Liver (tissue), 3 donors: ENCODE results near the gene PCDH9.

Source experiments
- CTCF ChIP-seq: fragments of 150-350 bp; IDR thresholded peaks from 2 replicates; pipeline ENCODE4 v1.5.1; 2017; ENCODE audit warnings: improper control_type of control experiment, low read depth, low read length; ENCODE audit not compliant: missing input control
- FOXA1 ChIP-seq: IDR thresholded peaks from 2 replicates; pipeline ENCODE4 v1.6.1; 2016; ENCODE audit warnings: antibody characterized with exemption
- GABPA ChIP-seq, 2 donors: IDR thresholded peaks in 1 of 2; conservative IDR thresholded peaks in 1 of 2; 2 replicates each; pipeline ENCODE4 v1.6.1; 2016; ENCODE audit warnings: antibody characterized with exemption in 2 of 2, mild to moderate bottlenecking in 1 of 2, moderate library complexity in 1 of 2
- MAX ChIP-seq: IDR thresholded peaks from 2 replicates; pipeline ENCODE4 v1.6.1; 2016; ENCODE audit warnings: antibody characterized with exemption
- SP1 ChIP-seq: IDR thresholded peaks from 2 replicates; pipeline ENCODE4 v1.6.1; 2018; ENCODE audit warnings: antibody characterized with exemption, mild to moderate bottlenecking
- TAF1 ChIP-seq: conservative IDR thresholded peaks from 2 replicates; pipeline ENCODE4 v1.6.1; 2016; ENCODE audit warnings: antibody characterized with exemption, mild to moderate bottlenecking
- YY1 ChIP-seq: IDR thresholded peaks from 2 replicates; pipeline ENCODE4 v1.6.1; 2016; ENCODE audit warnings: antibody characterized with exemption, mild to moderate bottlenecking
- ZBTB33 ChIP-seq: IDR thresholded peaks from 2 replicates; pipeline ENCODE4 v1.6.1; 2016; ENCODE audit warnings: antibody characterized with exemption
- donor health status: healthy.
- donor health status: healthy.

GRCh38 chr13:66617786-66618185 lies 612.4 kb downstream of the PCDH9 start:
- no peak for TF ChIP-seq FOXA1
- no peak for TF ChIP-seq TAF1
- no peak for TF ChIP-seq CTCF
- no peak for TF ChIP-seq SP1
- TF ChIP-seq GABPA (IDR thresholded peaks at IDR 0.05 in 1 of 2, conservative IDR thresholded peaks at IDR 0.05 in 1 of 2), result no peak
- TF ChIP-seq ZBTB33, result no peak
- TF ChIP-seq MAX, result no peak
- no peak for TF ChIP-seq YY1
